ENCODE results near the gene SELENOV.

The SELENOV gene

DNA sequence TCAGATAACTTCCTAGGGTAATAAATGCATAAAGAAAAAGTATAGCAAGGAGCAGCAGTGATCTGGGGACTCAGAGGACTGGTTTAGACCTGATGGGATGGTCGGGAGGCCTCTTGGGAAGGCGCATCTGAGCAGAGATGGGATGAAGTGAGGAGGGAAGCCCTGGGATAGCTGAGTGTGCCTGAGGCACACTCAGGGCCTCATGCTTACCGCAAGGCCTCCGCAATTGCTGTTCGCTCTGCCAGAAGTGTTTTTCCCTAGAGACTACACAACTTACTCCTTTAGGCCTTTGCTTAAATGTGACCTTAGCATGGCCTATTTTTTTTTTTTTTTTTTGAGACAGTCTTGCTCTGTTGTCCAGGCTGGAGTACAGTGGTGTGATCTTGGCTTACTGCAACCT is 20.3 kb upstream of the SELENOV start:
- DNase-seq (ENCODE audit: insufficient read length, low spot score) (no peak), FAIRE-seq (no peak)
- TF ChIP-seq, protein P1, sequence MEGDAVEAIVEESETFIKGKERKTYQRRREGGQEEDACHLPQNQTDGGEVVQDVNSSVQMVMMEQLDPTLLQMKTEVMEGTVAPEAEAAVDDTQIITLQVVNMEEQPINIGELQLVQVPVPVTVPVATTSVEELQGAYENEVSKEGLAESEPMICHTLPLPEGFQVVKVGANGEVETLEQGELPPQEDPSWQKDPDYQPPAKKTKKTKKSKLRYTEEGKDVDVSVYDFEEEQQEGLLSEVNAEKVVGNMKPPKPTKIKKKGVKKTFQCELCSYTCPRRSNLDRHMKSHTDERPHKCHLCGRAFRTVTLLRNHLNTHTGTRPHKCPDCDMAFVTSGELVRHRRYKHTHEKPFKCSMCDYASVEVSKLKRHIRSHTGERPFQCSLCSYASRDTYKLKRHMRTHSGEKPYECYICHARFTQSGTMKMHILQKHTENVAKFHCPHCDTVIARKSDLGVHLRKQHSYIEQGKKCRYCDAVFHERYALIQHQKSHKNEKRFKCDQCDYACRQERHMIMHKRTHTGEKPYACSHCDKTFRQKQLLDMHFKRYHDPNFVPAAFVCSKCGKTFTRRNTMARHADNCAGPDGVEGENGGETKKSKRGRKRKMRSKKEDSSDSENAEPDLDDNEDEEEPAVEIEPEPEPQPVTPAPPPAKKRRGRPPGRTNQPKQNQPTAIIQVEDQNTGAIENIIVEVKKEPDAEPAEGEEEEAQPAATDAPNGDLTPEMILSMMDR (IDR thresholded peaks at IDR 0.05; ENCODE audit: insufficient read depth, missing control alignments): no peak

DNA sequence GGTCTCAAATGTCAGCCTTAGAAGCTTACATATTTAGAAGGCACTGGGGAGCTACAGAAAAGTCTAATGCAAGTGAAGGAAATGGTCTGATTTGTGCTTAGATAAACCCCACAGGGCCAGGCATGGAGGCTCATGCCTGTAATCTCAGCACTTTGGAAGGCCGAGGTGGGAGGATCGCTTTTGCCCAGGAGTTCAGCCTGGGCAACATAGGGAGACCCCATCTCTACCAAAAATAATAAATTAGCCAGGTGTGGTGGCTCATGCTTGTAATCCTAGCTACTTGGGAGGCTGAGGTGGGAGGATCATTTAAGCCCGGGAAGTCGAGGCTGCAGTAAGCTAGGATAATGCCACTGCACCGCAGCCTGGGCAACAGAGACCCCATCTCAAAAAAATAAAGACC is 18.9 kb upstream of the SELENOV start:
- DNase-seq (ENCODE audit: insufficient read length, low spot score) (no peak), FAIRE-seq (no peak)
- TF ChIP-seq, protein P1 (IDR thresholded peaks at IDR 0.05; ENCODE audit: insufficient read depth, missing control alignments): no peak

DNA sequence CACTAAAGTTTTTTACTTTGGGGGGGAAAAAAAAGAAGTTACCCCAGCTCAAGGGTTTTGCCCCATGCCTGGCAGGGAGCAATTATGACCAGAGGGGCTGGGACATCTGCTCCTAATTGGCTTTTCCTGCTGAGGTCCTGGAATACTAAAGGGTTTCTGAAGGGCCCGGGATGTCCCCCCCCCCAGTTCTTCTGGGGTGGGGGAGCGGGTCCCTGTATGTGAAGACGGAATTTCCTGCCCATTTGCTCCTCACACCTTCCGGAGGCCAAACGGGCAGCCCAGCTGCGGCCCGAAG is 17.3 kb upstream of the SELENOV start:
- TF ChIP-seq, protein P1 (IDR thresholded peaks at IDR 0.05; ENCODE audit: insufficient read depth, missing control alignments): no peak
- no peak for FAIRE-seq
- DNase-seq (ENCODE audit: insufficient read length, low spot score): no peak

DNA sequence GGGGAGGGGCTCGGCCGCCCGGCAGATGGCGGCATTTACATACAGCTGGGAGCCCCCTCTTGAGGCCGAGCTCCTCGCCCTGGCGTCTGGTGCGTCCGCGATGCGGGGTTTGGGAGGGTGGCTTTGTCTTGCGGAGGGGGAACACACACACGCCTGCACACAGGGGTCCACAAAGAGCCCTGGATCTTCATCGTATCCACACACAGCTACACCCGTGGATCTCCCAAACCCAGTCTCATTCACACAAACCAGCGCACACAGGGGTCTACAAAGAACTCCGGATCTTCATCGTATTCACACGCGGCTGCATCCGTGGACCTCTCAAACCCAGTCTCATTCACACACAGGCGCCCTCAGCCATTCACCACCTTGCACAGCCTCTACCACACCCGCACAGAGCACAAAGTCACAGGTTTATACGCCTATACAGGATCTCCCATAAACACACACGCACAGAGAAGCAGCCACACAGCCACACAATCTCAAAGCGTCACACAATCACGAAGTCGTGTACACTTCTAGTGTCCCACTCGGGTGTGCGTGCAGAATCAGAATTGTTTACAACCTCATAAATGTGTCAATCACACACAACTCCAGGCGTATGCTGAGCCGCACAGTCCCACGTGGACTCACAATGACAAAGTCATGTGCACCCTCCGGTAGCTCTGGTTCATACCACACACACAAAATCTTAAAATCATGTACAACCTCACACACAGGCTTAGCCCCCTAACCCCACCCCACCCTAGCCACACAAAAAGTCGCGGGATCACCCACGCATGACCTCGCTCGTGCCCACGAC is 16.7 kb upstream of the SELENOV start:
- no peak for DNase-seq (ENCODE audit: insufficient read length, low spot score)
- FAIRE-seq: peak; percentile 73
- TF ChIP-seq, protein P1 (IDR thresholded peaks at IDR 0.05; ENCODE audit: insufficient read depth, missing control alignments): peak; percentile 36

DNA sequence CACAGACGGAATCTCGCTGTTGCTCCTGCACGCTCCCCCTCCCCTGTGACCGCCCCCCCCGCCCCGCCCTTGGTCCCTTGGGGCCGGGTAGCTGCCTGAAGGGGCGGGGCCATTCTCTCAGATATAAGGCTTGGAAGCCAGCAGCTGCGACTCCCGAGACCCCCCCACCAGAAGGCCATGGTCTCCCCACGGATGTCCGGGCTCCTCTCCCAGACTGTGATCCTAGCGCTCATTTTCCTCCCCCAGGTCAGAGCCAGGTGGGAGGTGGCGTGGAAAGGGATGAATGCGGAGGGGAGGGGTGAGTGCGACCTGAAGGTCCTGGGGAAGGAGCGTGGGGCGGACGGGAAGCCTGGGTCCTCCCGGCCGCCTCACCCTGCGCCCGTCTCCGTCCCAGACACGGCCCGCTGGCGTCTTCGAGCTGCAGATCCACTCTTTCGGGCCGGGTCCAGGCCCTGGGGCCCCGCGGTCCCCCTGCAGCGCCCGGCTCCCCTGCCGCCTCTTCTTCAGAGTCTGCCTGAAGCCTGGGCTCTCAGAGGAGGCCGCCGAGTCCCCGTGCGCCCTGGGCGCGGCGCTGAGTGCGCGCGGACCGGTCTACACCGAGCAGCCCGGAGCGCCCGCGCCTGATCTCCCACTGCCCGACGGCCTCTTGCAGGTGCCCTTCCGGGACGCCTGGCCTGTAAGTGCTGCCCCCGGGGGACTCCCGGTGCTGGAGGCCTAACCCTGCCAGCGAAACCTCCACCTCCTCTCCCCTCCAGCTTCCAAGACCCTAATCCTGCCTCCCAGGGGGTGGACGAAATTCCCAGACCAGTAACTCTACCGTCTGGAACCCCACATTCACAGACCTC is 15.9 kb upstream of the SELENOV start, which contains the start of gene DLL3:
TSS of gene DLL3 (plus strand) at position 150 of the 845 bp plus-strand sequence. CDS start at position 178, 28 bp downstream.
- no peak for FAIRE-seq
- no peak for DNase-seq (ENCODE audit: insufficient read length, low spot score)
- TF ChIP-seq, protein P1 (IDR thresholded peaks at IDR 0.05; ENCODE audit: insufficient read depth, missing control alignments): no peak

DNA sequence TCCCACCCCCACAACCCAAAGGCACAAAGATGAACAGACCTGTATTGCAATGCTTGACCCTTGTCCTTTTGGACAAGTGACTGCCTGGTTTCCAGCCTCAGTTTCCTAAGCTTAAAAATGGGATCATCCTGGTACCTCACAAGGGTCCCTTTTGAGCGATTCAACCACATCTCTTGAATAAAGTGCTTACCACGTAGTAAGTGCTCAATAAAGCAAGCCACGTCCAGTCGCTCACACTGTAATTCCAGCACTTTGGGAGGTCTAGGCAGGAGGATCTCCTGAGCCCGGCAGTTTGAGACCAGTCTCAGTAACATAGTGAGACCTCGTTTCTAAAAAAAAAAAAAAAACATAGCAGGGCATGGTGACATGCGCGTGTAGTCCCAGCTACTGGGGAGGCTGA is 15.0 kb upstream of the SELENOV start:
- FAIRE-seq: no peak
- TF ChIP-seq, protein P1 (IDR thresholded peaks at IDR 0.05; ENCODE audit: insufficient read depth, missing control alignments): no peak
- DNase-seq (ENCODE audit: insufficient read length, low spot score): no peak

DNA sequence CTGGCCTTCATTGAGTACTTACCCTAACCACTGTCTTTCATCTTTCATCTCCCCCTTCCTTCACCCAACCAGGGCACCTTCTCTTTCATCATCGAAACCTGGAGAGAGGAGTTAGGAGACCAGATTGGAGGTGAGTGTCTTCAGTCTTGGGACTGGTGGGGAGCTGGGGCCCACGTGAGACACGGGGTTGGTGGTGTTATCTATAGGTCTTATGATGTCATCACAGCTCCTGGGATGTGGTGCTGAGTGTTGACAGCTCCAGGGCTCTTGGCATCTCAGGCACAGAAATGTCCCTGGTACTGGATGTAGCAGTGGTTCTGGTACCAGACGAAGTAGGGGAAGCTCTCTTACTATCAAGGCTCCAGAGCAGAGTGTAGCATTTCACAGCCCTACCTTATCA is 14.4 kb upstream of the SELENOV start:
- no peak for FAIRE-seq
- DNase-seq (ENCODE audit: insufficient read length, low spot score): no peak
- TF ChIP-seq, protein P1 (IDR thresholded peaks at IDR 0.05; ENCODE audit: insufficient read depth, missing control alignments): no peak
